Activated CD4-positive, alpha-beta T cell treated with anti-CD3 and anti-CD28 coated beads for 1 hour (primary cell): ENCODE data around the gene CACNB2.

Experiments used
- DNase-seq: peaks from one replicate; pipeline ENCODE4 v3.0.0-alpha.2; 2020

The CACNB2 gene

GRCh38 chr10:18233775-18234174 lies 93.6 kb downstream of the CACNB2 start:
- no peak for DNase-seq

DNA sequence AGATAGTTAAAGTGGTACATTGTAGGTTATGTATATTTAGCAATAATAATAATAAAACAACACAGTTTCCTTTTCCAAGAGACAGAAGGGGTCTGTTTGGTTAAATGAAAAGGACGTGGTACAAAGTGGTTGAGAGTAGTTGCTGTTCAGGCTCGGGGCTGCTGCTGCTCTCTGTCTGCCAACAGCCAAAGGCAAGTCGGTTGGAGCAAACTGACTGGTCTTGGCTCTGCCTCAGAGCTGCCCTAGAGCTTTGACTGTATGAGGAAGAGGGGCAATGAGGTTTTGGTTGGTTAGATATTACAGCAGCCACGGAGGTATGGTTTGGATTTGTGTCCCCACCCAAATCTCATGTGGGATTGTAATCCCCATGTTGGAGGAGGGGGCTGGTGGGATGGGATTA lies 95.3 kb downstream of the CACNB2 start:
- DNase-seq, result no peak

GRCh38 chr10:18236756-18237155 lies 96.5 kb downstream of the CACNB2 start:
- DNase-seq, result no peak

DNA sequence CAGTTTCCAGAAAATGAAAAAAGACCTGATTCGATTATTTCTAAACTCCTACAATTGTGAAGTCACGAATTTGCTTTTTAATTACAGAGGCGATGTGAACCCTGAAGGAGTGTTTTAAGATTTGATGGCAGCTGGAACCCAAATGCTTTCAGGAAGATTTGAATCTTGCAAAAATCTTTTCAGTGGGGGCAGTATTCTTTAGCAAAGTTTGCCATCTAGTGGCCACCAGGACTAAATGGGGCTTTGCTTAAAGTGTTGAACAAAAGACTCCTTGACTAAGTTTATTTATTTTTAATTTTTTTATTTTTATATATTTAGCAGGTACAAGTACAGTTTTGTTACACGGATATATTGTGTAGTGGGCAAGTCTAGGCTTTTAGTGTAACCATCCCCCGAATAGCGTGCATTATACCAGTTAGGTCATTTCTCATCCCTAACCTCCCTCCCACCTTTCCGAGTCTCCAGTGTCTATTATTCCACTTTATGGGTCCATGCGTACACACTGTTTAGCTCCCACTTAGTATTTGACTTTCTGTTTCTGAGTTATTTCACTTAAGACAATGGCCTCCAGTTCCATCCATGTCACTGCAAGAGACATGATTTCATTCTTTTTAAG lies 98.8 kb downstream of the CACNB2 start:
- no peak for DNase-seq

DNA sequence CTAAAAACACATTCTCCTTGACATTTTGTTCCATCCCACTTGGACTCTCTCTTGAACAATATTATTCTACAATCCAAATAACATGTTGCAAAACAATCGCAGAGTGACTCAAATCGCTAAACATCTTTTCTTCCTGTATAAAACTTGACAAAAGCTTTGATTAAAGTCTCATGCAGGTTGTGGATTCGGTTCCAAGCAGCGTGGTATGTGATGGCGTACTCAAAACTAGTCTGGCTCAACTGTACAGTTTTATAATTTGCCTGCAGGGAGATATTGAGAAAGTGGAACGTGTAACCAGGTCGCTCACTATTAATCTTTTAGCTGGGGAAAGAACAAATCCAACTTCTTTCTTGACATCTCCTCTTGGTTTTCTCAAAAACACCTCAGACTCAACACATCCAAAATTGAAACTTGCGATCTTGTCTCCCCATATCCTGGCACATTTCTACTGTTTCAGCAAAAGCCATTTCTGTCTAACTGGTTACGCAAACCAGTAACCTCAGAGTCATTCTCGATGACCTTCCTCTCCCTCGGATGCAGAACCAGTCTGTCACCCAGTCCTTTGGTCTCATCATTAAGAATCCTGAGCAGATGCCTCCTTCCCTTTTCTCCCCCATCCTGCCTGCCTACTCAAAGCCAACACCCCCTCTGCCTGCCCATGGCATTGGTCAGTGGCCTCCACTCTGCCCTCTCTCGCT lies 100.1 kb downstream of the CACNB2 start:
- DNase-seq, result no peak

DNA sequence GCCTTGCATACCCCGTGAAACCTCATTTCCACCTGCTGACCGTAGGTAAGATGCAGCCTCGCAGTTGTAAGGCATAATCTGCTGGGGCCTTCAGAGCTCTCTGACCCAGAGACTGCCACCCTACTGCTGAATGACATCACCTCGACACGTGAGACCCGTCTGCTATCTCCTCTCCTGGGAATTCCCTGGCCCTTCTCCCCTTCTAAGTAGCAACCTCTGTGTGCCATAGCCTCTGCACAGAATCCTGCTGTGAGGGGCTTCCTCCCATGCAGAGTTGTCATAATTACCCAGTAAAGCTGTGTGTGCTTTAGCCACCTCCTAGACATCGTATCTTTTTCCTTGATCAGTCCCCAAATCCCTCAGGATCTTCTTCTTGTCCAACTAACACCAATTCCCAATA lies 106.7 kb downstream of the CACNB2 start:
- no peak for DNase-seq

GRCh38 chr10:18252086-18252485 lies 111.9 kb downstream of the CACNB2 start:
- no peak for DNase-seq

GRCh38 chr10:18254086-18254485 lies 113.9 kb downstream of the CACNB2 start:
- DNase-seq, result no peak

GRCh38 chr10:18254692-18255091 lies 114.5 kb downstream of the CACNB2 start:
- no peak for DNase-seq

DNA sequence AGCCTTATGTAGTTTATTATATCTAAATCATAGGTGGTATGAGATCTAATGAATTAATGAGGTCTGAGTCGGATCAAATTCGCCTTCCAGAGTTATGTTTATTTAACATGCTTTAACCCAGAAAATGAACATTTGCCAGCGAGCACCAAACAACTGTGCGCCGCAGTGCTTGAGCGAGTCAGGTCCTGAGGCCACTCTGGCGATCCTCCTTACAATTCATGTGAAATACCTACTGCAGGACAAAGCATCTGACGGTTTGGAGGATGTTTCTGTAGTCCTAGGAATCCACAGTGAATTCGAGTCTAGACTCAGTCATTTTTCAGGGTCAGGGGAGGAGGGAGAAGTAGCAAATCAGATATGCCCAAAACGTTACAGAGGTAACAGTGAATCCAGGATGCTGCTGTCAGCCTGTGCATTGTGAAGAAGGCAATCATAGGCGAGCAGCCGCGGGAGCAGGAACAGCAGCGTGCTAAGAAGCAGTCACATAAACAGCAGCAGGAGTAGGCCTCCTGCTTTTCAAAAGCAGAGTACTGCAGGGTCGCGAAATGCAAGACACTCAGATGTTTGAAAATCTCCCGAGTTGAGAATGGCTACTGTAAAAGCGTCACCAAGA lies 120.2 kb downstream of the CACNB2 start:
- no peak for DNase-seq

DNA sequence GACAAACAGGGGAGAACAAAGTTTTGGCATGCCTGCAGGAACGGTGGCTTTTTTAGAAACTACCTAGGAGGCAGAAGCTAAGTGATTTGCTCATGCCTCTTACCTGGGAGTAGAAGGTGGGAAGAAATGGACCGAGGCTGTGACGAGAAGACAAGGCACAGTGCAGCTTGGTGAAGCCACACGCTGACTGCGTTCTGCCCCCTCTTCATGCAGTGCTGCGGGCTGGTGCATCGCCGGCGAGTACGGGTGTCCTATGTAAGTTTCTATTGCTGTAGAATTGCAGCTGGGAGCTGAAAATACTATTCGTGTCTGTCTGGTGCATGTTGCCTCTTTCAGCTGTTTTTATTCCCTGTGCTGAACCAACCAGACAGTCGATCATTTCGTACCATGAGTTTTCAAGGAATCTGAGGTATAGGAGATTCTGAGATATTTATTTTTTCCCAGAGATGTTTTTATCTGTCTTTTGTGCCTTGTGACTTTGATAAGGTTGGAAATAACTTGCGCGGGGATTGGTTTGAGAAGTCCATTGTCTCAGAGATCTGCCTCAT lies 120.9 kb downstream of the CACNB2 start:
- no peak for DNase-seq

DNA sequence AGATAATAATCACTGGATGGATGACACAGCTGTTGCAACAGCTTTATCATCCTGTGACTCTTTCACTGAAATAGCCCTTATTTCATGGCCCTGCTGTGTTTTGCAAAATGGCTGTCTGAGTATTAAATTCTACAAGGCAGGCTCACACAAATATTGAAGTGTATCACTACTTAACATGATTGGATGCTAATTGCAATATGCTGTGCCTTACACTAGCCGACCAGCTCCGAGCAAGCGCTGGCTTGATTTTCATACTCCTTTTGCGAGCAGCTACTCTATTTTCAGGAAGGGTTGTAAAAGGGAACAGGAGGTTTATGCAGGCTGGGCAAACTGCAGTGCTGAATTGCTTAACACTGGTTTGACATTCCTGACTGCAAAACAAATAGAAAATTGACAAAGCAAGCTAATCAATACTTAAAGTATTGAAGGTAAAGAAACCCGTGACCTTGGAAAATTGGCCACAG lies 121.6 kb downstream of the CACNB2 start:
- DNase-seq, result no peak

GRCh38 chr10:18264466-18265050 lies 124.3 kb downstream of the CACNB2 start:
- DNase-seq, result no peak

GRCh38 chr10:18268005-18268404 lies 127.8 kb downstream of the CACNB2 start:
- DNase-seq, result no peak

DNA sequence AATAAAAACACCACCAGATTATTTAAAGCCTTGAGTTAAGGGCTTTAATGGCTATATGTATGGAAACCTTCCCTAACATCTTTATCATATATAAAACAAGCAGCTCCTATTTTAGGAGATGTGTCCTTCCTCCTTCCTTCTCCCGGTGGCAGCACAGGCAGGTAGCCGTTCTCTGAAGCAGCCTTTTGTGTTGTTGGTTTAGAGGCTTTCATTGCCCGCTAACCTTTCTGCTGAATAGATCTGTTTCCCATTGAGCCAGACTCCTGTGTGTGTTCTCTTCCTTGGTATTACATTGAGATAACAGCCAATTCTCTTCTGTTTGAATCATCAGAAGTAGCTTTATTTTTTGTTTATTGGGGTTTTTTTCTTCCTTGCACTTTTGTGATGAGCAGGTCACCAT lies 131.3 kb downstream of the CACNB2 start:
- DNase-seq, result no peak

DNA sequence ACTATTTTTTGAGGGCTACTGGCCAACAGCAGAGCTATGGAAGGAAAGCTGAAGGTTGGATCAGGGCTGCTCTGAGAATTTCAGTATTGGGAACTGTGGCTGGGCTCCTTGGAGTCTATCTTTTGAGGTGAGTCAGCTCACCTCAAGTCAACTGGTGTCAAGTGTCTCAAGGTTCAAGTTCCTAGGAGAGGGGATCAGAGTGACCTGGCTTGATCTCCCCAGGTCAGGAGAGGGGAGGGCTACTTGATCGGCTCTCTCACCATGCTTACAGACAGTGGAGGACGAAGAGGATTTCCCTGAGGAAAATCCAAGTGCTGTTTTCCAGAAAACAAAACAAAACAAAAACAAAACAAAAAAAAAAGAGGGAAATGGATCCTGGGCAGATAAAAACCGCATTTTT lies 132.8 kb downstream of the CACNB2 start:
- no peak for DNase-seq

DNA sequence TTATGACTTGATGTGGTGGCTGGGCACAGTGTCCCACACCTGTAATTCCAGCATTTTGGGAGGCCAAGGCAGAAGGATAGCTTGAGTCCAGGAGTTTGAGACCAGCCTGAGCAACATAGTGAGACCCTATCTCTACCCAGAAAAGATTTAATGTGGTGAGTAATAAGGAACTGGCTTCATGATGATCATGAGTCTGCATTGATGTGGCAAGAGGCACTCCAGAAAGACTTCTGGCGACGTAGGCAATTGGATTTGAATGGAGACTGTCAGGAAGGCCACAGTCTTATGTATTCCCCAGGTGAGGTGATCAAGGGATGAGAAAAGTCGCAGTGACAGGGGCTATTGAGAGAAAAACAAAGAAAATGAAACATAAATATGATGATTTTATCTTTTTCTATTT lies 138.0 kb downstream of the CACNB2 start:
- DNase-seq, result no peak

DNA sequence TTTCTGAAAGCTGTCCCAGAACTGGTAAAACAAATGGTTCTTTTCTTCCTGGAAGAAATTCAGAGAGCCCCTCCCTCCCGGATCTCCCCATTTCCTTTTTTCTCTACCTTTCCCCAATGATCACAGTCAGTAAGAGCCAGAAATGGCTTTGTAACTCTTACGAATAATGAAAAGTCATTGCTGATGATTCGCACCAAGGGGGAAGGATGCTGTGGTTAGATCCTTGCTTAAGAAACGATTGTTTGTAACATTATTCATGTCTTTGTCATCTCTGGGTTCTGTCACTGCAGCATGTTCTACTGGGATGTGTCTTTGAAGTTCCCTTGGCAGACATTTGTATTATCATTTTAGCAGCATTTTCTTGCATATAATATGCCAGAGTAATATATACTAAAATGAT lies 138.9 kb downstream of the CACNB2 start:
- DNase-seq, result no peak

DNA sequence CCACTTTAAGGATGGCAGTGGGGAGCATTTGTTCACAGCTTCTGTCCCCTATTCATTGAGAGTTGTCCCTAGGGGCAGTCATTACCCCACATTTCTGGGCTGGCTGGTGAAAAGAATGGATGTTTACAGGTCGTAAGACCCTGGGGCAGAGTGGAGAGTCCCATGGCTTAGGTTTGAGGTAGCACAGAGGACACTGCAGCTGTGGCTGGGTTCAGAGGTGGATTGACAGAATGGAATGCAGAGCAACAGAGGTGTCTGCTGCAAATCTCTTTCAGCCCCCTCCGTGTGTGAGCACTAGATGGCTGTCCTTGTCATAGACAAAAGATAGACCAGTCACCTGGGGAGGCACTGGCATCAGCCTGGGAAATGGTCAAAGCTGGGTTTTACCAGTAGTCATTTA lies 141.9 kb downstream of the CACNB2 start:
- DNase-seq, result no peak

GRCh38 chr10:18290651-18291313 lies 150.6 kb downstream of the CACNB2 start:
- no peak for DNase-seq

DNA sequence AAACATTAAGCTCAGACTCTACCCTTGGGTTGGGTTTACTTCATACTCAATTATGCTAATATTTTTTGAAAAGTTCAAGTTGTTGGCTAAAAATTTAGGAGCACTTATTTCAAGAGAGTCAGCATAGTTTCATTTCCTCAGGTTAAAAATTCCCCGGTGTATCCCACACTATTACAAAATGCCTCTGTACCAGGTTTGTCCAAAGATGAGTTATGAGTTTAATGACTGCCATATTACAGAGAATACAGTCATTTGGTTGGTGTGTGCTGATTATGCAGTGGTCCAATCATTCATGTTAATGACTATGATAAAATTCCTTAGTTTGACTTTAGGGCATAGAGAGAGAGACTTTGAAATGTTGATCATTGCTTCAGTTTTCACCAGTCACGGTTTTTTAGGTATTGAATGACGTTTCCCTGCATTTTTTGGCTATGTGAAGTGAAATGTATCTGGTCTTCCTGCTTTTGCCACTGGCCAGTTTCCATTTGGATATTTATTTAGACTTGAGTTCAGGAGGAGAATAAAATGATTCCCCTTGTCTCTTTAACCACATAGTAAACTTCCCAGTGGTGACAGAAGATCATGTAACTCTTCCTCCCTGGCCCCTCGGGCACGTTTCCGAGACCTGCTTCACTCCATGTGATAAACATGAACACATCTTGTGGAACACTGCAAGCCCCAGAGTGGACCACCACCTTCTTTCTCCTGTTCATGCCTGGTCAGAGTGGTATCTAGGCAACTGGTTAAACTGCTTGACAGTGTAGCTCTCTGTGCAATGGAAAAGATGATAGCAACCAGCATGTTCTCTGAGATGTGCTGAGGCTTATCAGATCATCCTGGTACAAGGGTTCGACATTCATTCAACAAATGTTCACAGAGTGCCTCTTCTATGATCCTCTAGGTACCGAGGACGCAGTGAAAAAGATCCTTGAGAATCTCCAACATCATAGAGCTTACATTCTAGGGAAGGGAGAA lies 153.6 kb downstream of the CACNB2 start:
- DNase-seq, result no peak

GRCh38 chr10:18294633-18295032 lies 154.4 kb downstream of the CACNB2 start:
- DNase-seq, result no peak
